SK-N-SH treated with all-trans-retinoic acid at 6 μM for 48 hours (cell line): ENCODE data around the gene ERP29.

ENCODE experiments used
- BACH2 ChIP-seq: fragments of 250-450 bp; sonication (Bioruptor Pico); IDR thresholded peaks from 2 replicates; pipeline ENCODE4 v1.9.0; 2021; ENCODE audit warnings: mild to moderate bottlenecking, borderline replicate concordance
- CREB5 ChIP-seq: fragments of 250-450 bp; sonication (Bioruptor Pico); IDR thresholded peaks from 2 replicates; pipeline ENCODE4 v1.5.1; 2020; ENCODE audit warnings: low read depth, mild to moderate bottlenecking, moderate library complexity
- CSDC2 ChIP-seq: fragments of 250-450 bp; sonication (Bioruptor Pico); IDR thresholded peaks from 2 replicates; pipeline ENCODE4 v1.5.0; 2020; ENCODE audit warnings: mild to moderate bottlenecking, moderate library complexity
- ESRRG ChIP-seq: fragments of 250-450 bp; sonication (Bioruptor Pico); IDR thresholded peaks from 2 replicates; pipeline ENCODE4 v1.6.1; 2021; ENCODE audit warnings: mild to moderate bottlenecking
- OSR1 ChIP-seq: fragments of 250-450 bp; sonication (Bioruptor Pico); IDR thresholded peaks from 2 replicates; pipeline ENCODE4 v1.8.0; 2022; ENCODE audit warnings: moderate library complexity, mild to moderate bottlenecking, inconsistent platforms
- ZFP30 ChIP-seq: fragments of 450-650 bp; formaldehyde crosslinking; IDR thresholded peaks from 2 replicates; pipeline ENCODE4 v1.5.0; 2022; ENCODE audit warnings: mild to moderate bottlenecking, moderate library complexity
- TF ChIP-seq, protein P1 (sequence below): fragments of 250-450 bp; sonication (Bioruptor Pico); IDR thresholded peaks from 2 replicates; pipeline ENCODE4 v1.5.0; 2020; ENCODE audit warnings: mild to moderate bottlenecking, moderate library complexity
- TF ChIP-seq, protein P2 (sequence below): fragments of 250-450 bp; sonication (Bioruptor Pico); IDR thresholded peaks from 2 replicates; pipeline ENCODE4 v1.8.0; 2021; ENCODE audit warnings: low read depth, mild to moderate bottlenecking, moderate library complexity, borderline replicate concordance

DNA sequence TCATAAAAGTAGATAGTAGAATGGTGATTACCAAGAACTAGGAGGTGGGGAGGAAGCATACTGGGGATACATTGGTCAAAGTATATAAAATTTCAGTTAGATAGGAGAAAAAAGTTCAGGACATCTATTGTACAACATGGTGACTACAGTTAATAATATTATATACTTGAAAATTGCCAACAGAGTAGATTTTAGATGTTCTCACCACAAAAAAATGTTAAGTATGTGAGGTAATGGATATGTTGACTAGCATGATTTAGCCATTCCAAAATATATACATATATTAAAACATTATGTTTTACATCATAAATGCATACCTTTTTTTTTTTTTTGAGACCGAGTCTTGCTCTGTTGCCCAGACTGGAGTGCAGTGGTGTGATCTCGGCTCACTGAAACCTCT, 31.2 kb upstream of the ERP29 start:
- TF ChIP-seq BACH2 (CRISPR knock-in tag) (no peak), OSR1 (no peak), CREB5 (CRISPR knock-in tag) (no peak), CSDC2 (CRISPR knock-in tag) (no peak), ESRRG (CRISPR knock-in tag) (no peak), ZFP30 (CRISPR knock-in tag) (no peak)
- TF ChIP-seq, protein P1, sequence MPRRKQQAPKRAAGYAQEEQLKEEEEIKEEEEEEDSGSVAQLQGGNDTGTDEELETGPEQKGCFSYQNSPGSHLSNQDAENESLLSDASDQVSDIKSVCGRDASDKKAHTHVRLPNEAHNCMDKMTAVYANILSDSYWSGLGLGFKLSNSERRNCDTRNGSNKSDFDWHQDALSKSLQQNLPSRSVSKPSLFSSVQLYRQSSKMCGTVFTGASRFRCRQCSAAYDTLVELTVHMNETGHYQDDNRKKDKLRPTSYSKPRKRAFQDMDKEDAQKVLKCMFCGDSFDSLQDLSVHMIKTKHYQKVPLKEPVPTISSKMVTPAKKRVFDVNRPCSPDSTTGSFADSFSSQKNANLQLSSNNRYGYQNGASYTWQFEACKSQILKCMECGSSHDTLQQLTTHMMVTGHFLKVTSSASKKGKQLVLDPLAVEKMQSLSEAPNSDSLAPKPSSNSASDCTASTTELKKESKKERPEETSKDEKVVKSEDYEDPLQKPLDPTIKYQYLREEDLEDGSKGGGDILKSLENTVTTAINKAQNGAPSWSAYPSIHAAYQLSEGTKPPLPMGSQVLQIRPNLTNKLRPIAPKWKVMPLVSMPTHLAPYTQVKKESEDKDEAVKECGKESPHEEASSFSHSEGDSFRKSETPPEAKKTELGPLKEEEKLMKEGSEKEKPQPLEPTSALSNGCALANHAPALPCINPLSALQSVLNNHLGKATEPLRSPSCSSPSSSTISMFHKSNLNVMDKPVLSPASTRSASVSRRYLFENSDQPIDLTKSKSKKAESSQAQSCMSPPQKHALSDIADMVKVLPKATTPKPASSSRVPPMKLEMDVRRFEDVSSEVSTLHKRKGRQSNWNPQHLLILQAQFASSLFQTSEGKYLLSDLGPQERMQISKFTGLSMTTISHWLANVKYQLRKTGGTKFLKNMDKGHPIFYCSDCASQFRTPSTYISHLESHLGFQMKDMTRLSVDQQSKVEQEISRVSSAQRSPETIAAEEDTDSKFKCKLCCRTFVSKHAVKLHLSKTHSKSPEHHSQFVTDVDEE (CRISPR knock-in tag) = no peak
- TF ChIP-seq, protein P2, sequence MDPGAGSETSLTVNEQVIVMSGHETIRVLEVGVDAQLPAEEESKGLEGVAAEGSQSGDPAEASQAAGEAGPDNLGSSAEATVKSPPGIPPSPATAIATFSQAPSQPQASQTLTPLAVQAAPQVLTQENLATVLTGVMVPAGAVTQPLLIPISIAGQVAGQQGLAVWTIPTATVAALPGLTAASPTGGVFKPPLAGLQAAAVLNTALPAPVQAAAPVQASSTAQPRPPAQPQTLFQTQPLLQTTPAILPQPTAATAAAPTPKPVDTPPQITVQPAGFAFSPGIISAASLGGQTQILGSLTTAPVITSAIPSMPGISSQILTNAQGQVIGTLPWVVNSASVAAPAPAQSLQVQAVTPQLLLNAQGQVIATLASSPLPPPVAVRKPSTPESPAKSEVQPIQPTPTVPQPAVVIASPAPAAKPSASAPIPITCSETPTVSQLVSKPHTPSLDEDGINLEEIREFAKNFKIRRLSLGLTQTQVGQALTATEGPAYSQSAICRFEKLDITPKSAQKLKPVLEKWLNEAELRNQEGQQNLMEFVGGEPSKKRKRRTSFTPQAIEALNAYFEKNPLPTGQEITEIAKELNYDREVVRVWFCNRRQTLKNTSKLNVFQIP (CRISPR knock-in tag) = no peak
